LHCN-M2 (cell line): Measurements from ENCODE around the gene SELENBP1. TPM values are rescaled to one million over a fixed set of nuclear protein-coding genes. Genes with fewer than 3 reads are reported as not detected.
"Not testable (repeated sequence)": the region's sequence is repeated elsewhere in the genome, so short reads cannot be mapped to it uniquely, and the experiment has no call there.

ENCODE experiments used
- DNase-seq: peaks from one replicate; pipeline ENCODE4 v3.0.0-alpha.2; 2012; ENCODE audit warnings: low read depth
- polyA plus RNA-seq: library from polyadenylated mRNA; unstranded; fragments of >200 nt; gene quantifications from one replicate; pipeline ENCODE4 v1.2.1, GENCODE V29; 2012; ENCODE audit warnings: missing spikeins
- total RNA-seq: library from RNA; depleted of rRNA; stranded (reverse); fragments of >200 nt; gene quantifications from 2 replicates; pipeline ENCODE4 v1.2.3, GENCODE V29; 2014; rRNA removed

Gene SELENBP1
- 16.2 and 17.9 TPM in 2 replicates for total RNA-seq
- 11.6 TPM for polyA plus RNA-seq

DNA sequence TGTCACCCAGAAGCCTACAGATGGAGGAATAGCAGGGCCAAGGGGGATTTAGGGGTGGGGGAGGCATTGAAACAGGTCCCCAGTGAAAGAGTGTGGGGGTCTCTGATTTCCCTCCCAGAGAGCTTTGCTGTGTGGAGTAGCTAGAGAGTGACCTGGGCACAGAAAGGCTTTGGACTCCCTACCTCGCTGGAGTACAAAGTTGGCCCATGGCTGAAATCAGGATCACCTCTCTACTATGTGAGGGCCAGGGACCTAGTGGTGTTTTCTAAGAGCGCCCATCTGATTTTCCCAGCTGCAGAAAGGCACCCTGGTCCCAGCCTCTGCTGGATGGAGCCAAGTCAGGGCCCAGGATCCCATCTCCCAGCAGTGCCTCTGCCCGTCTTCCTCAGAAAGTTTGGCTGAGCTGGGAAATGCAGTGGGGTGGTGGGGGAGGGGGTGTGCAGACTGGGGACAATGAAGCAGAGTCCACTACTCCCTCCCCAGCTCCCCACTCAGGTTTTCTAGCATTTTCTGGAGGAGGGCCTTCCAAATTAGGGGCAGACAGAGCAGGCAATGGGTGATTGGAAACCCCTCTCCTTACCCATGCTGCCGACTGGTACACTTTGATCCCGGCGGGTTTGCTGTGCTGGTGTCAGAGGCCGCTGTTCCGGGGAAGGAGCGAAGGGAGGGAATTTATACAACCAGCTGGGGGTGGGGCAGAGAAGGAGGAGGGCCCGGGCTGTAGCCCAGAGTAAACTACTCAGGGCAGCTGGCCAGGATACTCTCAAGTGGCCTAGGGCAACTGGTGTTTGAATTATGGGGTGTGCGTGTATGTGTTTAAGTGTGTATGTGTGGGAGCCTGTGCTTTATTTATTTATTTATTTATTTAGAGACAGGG, at the start of gene SELENBP1:
Gene SELENBP1 (minus strand): TSS at position 648 of the 877 bp plus-strand sequence. CDS start 64 bp downstream, at position 584.
- DNase-seq = peak; percentile 67

- DNase-seq = no peak
Measured at GRCh38 chr1:151419819-151420218, 47.3 kb upstream of the SELENBP1 start.

DNA sequence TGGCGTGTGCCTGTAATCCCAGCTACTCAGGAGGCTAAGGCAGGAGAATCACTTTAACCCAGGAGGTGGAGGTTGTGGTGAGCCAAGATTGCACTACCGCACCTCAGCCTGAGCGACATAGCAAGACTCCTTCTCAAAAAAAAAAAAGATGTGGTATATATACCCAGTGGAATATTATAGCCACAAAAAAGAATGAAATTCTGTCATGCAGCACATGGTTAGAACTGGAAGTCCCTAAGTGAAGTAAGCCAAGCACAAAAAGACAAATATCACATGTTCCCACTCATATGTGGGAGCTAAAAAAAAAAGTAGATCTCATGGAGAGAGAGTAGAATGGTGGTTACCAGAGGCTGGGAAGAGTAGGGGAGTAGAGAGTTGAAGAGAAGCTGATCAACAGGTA, 45.6 kb upstream of the SELENBP1 start:
- DNase-seq = no peak

DNA sequence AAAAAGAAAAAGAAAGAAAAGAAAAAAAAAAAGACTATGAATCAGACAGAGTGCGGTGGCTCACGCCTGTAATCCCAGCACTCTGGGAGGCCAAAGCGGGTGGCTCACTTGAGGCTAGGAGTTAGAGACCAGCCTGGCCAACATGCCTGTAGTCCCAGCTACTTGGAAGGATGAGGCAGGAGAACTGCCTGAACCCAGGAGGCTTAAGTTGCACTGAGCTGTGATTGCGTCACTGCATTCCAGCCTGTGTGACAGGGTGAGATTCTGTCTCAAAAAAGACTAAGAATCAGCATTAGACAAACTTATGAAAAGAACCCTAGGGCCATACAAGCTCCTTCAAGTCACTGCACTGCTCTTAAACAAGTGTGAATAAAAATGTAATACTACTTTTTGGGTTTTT, 43.7 kb upstream of the SELENBP1 start:
- peak; percentile 66 for DNase-seq

DNA sequence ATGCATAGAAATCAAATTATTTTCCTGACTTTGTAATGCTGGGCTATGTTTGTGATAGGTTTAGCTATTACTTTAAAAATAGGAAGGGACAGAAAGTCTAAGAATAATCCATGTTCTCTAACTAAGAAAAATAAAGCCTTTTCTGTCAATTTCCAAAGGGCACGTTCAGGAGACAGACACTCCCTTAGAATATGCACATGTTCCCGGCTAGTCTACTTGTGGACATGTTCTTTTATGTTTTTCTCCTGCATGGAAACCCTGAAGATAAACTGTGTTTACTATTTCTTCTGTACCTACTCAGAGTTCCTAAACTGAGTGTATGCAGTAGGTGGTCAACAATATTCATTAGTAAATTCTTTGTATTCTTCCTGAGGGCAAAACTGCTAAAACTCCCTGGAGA, 39.4 kb upstream of the SELENBP1 start:
- no peak for DNase-seq

DNA sequence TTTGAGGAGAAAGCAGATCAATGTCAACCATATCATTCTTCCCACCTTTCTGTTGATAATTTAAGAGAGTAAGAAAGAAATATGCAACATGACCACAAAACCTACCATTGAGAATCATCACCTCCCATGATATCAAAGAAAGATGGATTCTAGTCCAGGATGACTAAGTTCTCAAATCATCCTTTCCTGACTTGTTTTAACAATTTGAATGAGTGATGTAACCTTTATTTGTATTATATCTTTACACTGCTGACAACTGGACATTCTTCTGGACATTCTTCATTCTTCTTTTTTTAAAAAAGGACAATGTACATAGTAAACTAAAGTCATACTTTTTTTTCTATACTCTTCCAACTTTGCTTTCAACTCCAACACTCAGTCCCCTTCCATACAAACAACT, 36.4 kb upstream of the SELENBP1 start:
- no peak for DNase-seq

GRCh38 chr1:151407304-151407703, 34.8 kb upstream of the SELENBP1 start:
- no peak for DNase-seq

GRCh38 chr1:151406176-151406575, 33.7 kb upstream of the SELENBP1 start:
- DNase-seq = no peak

- no peak for DNase-seq
Measured at GRCh38 chr1:151405187-151405951, 32.9 kb upstream of the SELENBP1 start.

DNA sequence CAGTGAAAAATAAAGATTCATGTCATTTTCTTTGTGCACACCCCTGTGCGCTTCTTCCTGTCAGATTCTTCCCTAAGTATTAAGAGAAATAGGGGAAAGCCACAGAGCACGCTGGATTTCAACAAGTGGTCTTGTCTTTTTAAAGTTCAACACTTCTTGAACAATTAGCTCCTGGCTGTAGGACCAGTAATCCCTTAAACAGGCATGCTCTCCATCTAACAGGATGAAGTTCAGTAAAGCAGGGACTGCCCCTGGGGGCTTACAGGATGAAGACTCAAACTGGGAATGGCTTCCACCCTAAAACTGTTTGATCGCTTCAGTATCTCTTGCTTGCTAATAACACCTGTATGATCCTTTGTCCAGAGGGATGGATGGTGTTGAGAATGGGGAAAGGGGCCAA, 31.1 kb upstream of the SELENBP1 start:
- DNase-seq = no peak

- DNase-seq = no peak
Measured at GRCh38 chr1:151402764-151403163, 30.3 kb upstream of the SELENBP1 start.

DNA sequence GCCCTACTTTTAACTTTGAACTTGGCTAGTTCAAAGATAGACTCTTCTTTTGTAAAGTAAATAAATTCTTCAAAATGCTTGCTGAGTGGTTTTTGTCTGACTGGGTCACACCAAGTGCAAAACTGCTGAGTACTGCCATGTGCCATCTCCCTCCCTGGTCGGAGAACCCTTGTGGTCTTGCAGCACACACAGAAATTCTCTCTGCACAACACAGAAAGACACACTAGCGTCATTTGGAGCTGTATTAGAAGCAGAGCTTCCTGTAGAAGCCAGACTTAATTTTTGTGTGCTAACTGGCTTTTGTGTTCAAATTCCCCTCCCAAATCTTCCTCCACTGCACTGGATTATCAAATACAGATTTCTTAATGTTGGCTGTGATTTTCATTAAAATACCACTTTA, 29.4 kb upstream of the SELENBP1 start:
- no peak for DNase-seq

GRCh38 chr1:151401125-151401788, 28.8 kb upstream of the SELENBP1 start:
- peak; percentile 19 for DNase-seq

- peak; percentile 91 for DNase-seq
Measured at GRCh38 chr1:151399324-151400171, 27.0 kb upstream of the SELENBP1 start, which contains the start of gene PSMB4. Gene PSMB4 (plus strand): TSS chr1:151399573. CDS start chr1:151399588, 15 bp downstream.

GRCh38 chr1:151396265-151396664, 23.8 kb upstream of the SELENBP1 start:
- DNase-seq = not testable (repeated sequence)

DNA sequence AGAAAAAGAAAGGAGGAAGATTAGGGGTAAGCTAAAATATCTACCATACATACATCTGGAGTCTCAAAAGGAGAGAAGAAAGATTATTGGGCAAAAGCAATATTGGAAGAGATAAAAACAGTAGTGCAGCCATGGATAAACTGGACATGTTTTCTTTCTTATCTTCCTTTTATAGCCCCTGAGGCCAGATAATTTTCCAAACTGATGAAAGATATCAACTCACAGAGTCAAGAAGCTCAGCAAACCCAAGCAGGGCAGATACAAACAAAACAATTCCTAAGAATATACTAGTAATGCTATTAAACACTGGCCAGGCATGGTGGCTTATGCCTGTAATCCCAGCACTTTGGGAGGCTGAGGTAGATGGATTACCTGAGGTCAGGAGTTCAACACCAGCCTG, 21.1 kb upstream of the SELENBP1 start:
- no peak for DNase-seq

GRCh38 chr1:151391079-151391563, 18.6 kb upstream of the SELENBP1 start:
- no peak for DNase-seq

- not testable (repeated sequence) for DNase-seq
Measured at GRCh38 chr1:151390221-151391078, 17.9 kb upstream of the SELENBP1 start.

GRCh38 chr1:151386002-151386401, 13.5 kb upstream of the SELENBP1 start:
- no peak for DNase-seq

DNA sequence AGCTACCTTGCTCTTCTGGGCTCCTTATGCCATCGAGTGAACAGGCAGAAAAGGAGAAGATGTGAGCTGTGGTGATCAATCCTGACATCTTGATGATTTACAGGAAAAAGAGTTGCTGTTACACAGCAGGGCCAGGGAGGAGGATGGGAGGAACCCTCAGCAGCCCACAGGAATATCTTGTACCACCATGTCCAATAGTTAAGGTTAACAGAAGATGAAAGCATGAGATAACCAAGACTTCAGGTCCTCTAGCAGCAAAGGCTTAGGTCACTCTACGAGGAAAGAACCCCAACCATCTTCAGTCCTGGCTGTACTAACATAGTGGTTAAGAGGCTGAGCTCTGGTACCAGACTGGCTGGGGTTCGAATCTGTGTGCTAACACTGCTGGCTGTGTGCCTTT, 12.1 kb upstream of the SELENBP1 start:
- no peak for DNase-seq
